Left ventricle myocardium inferior (tissue), 1 donor: ENCODE results near the gene SCIN. TPM values are rescaled to one million over a fixed set of nuclear protein-coding genes. Genes with fewer than 3 reads are reported as not detected.
"Not testable (repeated sequence)": the region's sequence is repeated elsewhere in the genome, so short reads cannot be mapped to it uniquely, and the experiment has no call there.

Source experiments
- DNase-seq: peaks from one replicate; pipeline ENCODE4 v3.0.0-alpha.2; 2020
- H3K27ac ChIP-seq: fragments of 200-600 bp; replicated peaks from 2 replicates; pipeline ENCODE4 v1.8.0; 2021
- H3K27me3 ChIP-seq: fragments of 200-600 bp; 2 replicates; pipeline ENCODE4 v1.8.0; 2021; ENCODE audit warnings: low read depth
- H3K36me3 ChIP-seq: fragments of 200-600 bp; 2 replicates; pipeline ENCODE4 v1.8.0; 2021
- H3K4me1 ChIP-seq: fragments of 200-600 bp; 2 replicates; pipeline ENCODE4 v1.8.0; 2021
- H3K4me3 ChIP-seq: fragments of 200-600 bp; 2 replicates; pipeline ENCODE4 v1.8.0; 2021; ENCODE audit warnings: mild to moderate bottlenecking, moderate library complexity
- H3K9me3 ChIP-seq: fragments of 200-600 bp; replicated peaks from 2 replicates; pipeline ENCODE4 v1.8.0; 2021
- intact Hi-C: fragments of 100-400 bp; cut with micrococcal nuclease; formaldehyde crosslinking; loops from one replicate; pipeline ENCODE4 v1.11.0; 2022
- total RNA-seq: library from RNA; stranded (reverse); fragmentation: NEBNext Ultra II Directional; extraction: Animal tissue kit (Norgen Biotek cat#: 25700); gene quantifications from one replicate; pipeline ENCODE4 v1.2.1, GENCODE V29; 2021
- TF ChIP-seq, protein P1 (sequence below): fragments of 200-600 bp; IDR thresholded peaks from 2 replicates; pipeline ENCODE4 v1.8.0; 2021; ENCODE audit warnings: antibody characterized with exemption, mild to moderate bottlenecking, borderline replicate concordance
- donor health status: DM: no; HTN: yes; CAD: no; lungs with severe emphysema.

Gene SCIN
- total RNA-seq, 1 donor from 2014 or later = not detected

DNA sequence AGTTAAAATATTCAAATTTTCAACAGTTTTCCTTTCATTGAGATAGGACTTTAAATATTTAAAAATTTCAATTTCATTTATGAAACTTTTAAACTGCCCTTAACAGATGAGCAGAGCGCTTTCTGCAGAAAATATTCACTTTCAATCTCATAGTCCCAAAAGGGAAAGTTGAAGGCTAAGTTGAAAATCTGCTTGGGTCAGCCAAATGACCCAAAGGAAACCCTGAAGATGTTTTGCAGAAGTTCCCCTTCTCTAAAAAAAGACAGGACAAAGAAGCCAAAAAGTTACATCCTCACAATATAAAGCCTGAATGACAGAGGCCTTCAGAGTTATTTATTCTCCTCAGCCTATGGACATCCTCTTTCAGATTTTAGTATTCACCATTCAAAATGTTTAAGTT, 17.6 kb upstream of the SCIN start:
- intact Hi-C loops = no loop called here
- H3K9me3 ChIP-seq = no peaks in the 10 kb centered on the region
- no peak for DNase-seq
- TF ChIP-seq, protein P1, sequence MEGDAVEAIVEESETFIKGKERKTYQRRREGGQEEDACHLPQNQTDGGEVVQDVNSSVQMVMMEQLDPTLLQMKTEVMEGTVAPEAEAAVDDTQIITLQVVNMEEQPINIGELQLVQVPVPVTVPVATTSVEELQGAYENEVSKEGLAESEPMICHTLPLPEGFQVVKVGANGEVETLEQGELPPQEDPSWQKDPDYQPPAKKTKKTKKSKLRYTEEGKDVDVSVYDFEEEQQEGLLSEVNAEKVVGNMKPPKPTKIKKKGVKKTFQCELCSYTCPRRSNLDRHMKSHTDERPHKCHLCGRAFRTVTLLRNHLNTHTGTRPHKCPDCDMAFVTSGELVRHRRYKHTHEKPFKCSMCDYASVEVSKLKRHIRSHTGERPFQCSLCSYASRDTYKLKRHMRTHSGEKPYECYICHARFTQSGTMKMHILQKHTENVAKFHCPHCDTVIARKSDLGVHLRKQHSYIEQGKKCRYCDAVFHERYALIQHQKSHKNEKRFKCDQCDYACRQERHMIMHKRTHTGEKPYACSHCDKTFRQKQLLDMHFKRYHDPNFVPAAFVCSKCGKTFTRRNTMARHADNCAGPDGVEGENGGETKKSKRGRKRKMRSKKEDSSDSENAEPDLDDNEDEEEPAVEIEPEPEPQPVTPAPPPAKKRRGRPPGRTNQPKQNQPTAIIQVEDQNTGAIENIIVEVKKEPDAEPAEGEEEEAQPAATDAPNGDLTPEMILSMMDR = no peak
- H3K4me1 ChIP-seq = no peaks in the 10 kb centered on the region
- H3K27me3 ChIP-seq = no peaks in the 10 kb centered on the region
- no peak overlapping the region for H3K27ac ChIP-seq
- H3K4me3 ChIP-seq = no peak overlapping the region
- H3K36me3 ChIP-seq = no peaks in the 10 kb centered on the region

DNA sequence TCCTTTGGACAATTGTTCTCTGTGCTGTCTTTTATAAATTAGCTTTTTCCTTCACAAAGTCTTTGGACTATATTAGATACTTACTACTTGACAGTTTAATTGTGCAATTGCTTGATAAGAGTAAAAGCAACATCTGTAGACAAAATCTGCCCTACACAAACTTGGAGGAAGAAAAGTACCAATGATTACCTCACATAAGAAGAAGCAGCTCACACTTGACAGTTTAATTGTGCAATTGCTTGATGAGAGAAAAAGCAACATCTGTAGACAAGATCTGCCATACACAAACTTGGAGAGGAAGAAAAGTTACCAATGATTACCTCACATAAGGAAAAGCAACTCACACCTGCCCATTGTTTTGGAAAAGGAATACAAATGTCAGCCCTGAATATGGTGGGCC, 17.1 kb upstream of the SCIN start:
- TF ChIP-seq, protein P1 = no peak
- no peaks in the 10 kb centered on the region for H3K36me3 ChIP-seq
- H3K27me3 ChIP-seq = no peaks in the 10 kb centered on the region
- intact Hi-C loops = no loop called here
- no peak overlapping the region for H3K4me3 ChIP-seq
- H3K9me3 ChIP-seq = no peaks in the 10 kb centered on the region
- H3K27ac ChIP-seq = no peak overlapping the region
- H3K4me1 ChIP-seq = no peaks in the 10 kb centered on the region
- DNase-seq = no peak

DNA sequence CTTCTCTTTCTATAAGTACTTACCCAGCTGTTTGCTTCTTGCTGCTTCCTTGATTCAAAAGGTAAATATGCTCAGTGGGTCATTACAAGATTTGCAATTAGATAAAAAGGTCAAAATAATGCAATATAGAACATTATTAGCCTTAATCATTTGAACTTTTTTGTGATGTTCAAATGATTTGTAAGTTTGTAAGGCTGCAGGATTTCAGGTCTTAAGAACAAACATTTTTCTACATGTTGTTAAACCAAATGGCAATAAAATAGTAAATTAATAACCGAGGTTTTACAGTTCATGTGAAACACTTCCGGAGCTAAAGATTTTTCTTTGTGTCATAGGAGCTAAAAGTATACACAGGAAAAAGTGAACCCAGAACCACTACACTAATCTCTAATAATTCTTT, 16.2 kb upstream of the SCIN start:
- no peak for DNase-seq
- H3K4me1 ChIP-seq = no peaks in the 10 kb centered on the region
- no peaks in the 10 kb centered on the region for H3K9me3 ChIP-seq
- TF ChIP-seq, protein P1 = no peak
- no peak overlapping the region for H3K27ac ChIP-seq
- no peaks in the 10 kb centered on the region for H3K36me3 ChIP-seq
- no peaks in the 10 kb centered on the region for H3K27me3 ChIP-seq
- intact Hi-C loops = no loop called here
- no peak overlapping the region for H3K4me3 ChIP-seq

DNA sequence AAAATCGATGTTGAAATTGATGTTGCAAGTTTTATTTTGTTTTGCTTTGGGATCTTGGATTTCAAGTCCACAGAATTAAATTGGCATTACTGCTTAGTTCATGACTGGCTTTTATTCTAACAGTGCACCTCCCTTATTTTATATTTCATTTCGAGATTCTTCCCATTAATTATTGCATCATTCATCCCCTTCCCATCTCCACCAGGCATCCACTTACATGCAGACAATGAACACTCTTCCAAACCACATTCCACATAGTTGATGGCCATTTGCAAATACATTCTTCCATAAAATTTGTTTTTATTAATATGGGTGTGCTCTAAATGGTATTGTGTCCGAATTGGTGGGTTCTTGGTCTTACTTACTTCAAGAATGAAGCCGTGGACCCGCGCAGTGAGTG, 15.6 kb upstream of the SCIN start:
- intact Hi-C loops = no loop called here

DNA sequence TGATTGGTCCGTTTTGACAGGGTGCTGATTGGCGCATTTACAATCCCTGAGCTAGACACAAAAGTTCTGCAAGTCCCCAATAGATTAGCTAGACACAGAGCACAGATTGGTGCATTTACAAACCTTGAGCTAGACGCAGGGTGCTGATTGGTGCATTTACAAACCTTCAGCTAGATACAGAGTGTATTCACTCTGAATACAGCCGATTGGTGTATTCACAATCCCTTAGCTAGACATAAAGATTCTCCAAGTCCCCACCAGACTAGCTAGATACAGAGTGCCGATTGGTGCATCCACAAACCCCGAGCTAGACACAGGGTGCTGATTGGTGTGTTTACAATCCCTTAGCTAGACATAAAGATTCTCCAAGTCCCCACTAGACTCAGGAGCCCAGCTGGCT, 14.8 kb upstream of the SCIN start:
- H3K4me1 ChIP-seq, H3K27me3 ChIP-seq, H3K9me3 ChIP-seq, H3K36me3 ChIP-seq, DNase-seq, intact Hi-C loops, H3K27ac ChIP-seq: not testable (repeated sequence)
- peak overlapping the region; percentile 9 for H3K4me3 ChIP-seq

More for the DNA sequence above, 15.6 kb upstream of the SCIN start:
- TF ChIP-seq, protein P1 = no peak
- H3K9me3 ChIP-seq = no peaks in the 10 kb centered on the region
- no peaks in the 10 kb centered on the region for H3K27me3 ChIP-seq
- H3K27ac ChIP-seq = no peak overlapping the region
- H3K4me3 ChIP-seq = no peak overlapping the region
- H3K4me1 ChIP-seq = no peaks in the 10 kb centered on the region
- H3K36me3 ChIP-seq = no peaks in the 10 kb centered on the region
- no peak for DNase-seq

DNA sequence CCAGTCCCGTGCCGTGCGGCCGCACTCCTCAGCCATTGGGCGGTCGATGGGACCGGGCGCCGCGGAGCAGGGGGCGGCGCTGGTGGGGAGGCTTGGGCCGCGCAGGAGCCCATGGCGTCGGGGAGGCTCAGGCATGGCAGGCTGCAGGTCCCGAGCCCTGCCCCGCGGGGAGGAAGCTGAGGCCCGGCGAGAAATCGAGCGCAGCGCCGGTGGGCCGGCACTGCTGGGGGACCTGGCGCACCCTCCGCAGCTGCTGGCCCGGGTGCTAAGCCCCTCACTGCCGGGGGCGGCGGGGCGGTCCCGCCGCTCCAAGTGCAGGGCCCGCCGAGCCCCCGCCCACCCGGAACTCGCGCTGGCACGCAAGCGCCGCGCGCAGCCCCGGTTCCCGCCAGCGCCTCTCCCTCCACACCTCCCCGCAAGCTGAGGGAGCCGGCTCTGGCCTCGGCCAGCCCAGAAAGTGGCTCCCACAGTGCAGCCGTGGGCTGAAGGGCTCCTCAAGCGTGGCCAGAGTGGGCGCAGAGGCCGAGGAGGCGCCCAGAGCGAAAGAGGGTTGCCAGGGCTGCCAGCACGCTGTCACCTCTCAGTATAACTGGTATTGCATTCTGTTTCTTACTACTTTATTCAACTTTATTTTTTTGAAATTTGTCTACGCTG, 14.3 kb upstream of the SCIN start:
- H3K27me3 ChIP-seq, DNase-seq, H3K27ac ChIP-seq, H3K9me3 ChIP-seq, intact Hi-C loops, H3K36me3 ChIP-seq, H3K4me1 ChIP-seq: not testable (repeated sequence)
- peak overlapping the region; percentile 9 for H3K4me3 ChIP-seq
